Astrocyte of the cerebellum (primary cell): ENCODE data around the gene GDPD5.

Experiments used
- DNase-seq: peaks from one replicate; pipeline ENCODE4 v3.0.0-alpha.2; 2011; ENCODE audit warnings: low read depth
- H3K4me3 ChIP-seq: 2 replicates; pipeline ENCODE4 v1.5.1; 2011; ENCODE audit warnings: mild to moderate bottlenecking, low read depth, low read length, moderate library complexity
- in situ Hi-C: cut with HindIII; loops from 2 replicates; pipeline ENCODE4 v1.10.0; 2017; ENCODE audit warnings: low sequenced_read_pairs
- TF ChIP-seq, protein P1 (sequence below): IDR thresholded peaks from 2 replicates; pipeline ENCODE4 v1.5.1; 2012; ENCODE audit warnings: low read length, low read depth, moderate library complexity, mild to moderate bottlenecking; ENCODE audit errors: missing control alignments

Gene GDPD5

GRCh38 chr11:75456596-75457183 lies 69.1 kb downstream of the GDPD5 start:
- no peak overlapping the region for H3K4me3 ChIP-seq
- TF ChIP-seq, protein P1, sequence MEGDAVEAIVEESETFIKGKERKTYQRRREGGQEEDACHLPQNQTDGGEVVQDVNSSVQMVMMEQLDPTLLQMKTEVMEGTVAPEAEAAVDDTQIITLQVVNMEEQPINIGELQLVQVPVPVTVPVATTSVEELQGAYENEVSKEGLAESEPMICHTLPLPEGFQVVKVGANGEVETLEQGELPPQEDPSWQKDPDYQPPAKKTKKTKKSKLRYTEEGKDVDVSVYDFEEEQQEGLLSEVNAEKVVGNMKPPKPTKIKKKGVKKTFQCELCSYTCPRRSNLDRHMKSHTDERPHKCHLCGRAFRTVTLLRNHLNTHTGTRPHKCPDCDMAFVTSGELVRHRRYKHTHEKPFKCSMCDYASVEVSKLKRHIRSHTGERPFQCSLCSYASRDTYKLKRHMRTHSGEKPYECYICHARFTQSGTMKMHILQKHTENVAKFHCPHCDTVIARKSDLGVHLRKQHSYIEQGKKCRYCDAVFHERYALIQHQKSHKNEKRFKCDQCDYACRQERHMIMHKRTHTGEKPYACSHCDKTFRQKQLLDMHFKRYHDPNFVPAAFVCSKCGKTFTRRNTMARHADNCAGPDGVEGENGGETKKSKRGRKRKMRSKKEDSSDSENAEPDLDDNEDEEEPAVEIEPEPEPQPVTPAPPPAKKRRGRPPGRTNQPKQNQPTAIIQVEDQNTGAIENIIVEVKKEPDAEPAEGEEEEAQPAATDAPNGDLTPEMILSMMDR = no peak
- DNase-seq = no peak
- in situ Hi-C loops = no loop called here

DNA sequence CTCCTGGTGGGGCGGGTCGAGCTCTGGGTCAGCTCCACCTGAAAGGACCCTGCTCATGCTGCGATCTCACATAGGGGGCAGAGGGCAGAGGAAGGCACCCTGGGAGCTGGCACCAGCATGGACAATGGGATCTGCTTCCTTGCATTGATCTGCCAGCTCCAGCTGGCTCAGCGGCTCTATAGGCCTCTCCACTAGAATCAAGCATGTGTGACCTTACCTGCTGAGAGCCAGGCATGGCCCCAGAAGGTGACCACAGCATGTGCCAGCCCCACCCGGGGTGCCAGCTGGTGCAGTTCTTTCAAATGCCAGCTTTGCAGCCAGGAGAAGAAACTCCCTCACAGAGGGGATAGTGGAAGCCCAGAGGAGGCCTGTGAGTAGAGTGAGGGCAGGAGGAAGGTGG lies 70.8 kb downstream of the GDPD5 start:
- in situ Hi-C loops = no loop called here
- no peak overlapping the region for H3K4me3 ChIP-seq
- TF ChIP-seq, protein P1 = no peak
- DNase-seq = no peak

GRCh38 chr11:75453916-75454655 lies 71.7 kb downstream of the GDPD5 start:
- DNase-seq = peak; percentile 91
- TF ChIP-seq, protein P1 = no peak
- no peak overlapping the region for H3K4me3 ChIP-seq
- in situ Hi-C loops = no loop called here

DNA sequence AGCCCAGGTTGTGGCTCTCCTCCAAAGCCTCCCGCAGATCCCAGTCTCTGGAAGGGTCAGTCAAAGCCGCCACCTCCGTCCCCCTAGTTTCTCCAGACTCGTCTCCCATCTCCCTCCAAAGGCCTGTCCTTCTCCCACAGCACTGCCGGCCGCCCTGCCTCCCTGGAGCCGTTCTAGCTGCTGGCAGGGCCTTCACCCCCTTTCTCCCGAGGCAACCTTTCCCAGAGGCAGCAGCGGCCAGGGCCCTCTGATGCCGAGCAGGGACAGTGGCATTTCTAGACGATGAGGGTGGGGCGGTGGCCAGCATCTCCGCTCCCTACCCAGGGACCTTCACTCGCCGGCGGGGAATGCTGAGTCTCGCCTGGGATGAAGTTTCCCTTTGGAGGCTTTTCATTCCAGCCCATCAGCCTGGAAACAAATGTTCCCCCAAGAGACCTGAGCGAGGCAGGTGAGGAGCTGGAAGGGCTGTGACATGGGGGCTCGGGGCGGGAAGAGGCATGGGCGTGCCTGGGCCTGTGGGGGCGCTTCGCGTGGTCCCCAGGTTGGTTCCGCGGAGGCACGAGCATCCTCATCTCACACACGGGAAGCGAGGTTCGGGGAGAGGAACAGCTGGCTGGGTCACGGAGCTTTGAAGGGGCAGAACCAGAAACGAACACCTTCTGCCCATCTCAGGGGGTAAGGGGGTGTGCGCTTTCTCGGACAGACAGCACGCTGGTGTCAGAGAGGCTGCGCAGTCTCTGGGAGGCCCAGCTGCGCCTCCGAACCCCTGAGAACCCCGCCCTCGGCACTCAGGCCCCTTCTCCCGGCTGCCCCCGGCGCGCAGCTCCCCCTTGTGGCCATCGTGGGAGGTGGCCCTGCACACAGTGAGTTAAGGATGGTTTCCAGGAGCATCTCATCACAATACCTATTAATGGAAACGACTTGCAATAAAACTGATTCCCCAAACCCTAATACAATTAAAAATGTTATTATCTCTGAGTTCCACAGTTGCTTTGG lies 74.6 kb downstream of the GDPD5 start:
- no peak for DNase-seq
- TF ChIP-seq, protein P1 = peak; percentile 56
- in situ Hi-C loops = no loop called here
- no peak overlapping the region for H3K4me3 ChIP-seq

- in situ Hi-C loops = no loop called here
- no peak for DNase-seq
- TF ChIP-seq, protein P1 = no peak
- no peak overlapping the region for H3K4me3 ChIP-seq
These were observed 75.5 kb downstream of the GDPD5 start for GRCh38 chr11:75450236-75450635.

GRCh38 chr11:75449776-75450175 lies 76.0 kb downstream of the GDPD5 start:
- in situ Hi-C loops = no loop called here
- no peak overlapping the region for H3K4me3 ChIP-seq
- DNase-seq = no peak
- TF ChIP-seq, protein P1 = no peak
